ENCODE results near the gene TTC8.
"Not testable (repeated sequence)": the region's sequence is repeated elsewhere in the genome, so short reads cannot be mapped to it uniquely, and the experiment has no call there.

Gene TTC8

DNA sequence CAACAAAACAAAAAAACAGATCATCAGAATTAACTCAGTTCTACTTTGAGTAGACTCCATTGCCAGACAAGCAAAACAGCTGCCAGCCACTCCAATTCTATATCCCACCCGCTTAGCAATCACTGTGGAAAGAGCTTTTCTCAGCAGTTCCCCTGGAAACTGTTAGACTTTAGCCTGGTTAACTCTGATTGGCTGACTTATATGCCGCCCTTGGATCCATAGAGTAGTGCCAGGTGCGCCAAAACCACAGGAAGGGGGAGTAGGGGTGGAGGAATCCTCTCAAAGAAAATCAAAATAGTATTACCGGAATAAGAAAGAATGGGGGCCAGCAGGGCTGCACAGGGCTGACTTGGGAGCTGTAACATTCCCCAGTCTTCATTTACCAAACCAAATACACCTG is 26.3 kb upstream of the TTC8 start:
- DNase-seq (ENCODE audit: low read depth): no peak
- Histone ChIP-seq H3K27me3 (replicated peaks; ENCODE audit: control insufficient read depth, insufficient read depth, low read length) (no peaks in the 10 kb centered on the region), H3K9me3 (ENCODE audit: control insufficient read depth, low read length) (no peaks in the 10 kb centered on the region), H3K4me1 (ENCODE audit: control insufficient read depth, insufficient read depth, low read length) (no peaks in the 10 kb centered on the region), H3K4me3 (ENCODE audit: low read length) (no peak overlapping the region), H3K36me3 (ENCODE audit: control insufficient read depth, insufficient read depth, low read length, severe bottlenecking) (no peaks in the 10 kb centered on the region), H3K9ac (ENCODE audit: low read length) (no peak overlapping the region)

GRCh38 chr14:88799522-88799921 is 24.9 kb upstream of the TTC8 start:
- H3K9me3 ChIP-seq (ENCODE audit: control insufficient read depth, low read length): peaks cover 5% of the 10 kb centered on the region
- no peak overlapping the region for H3K4me3 ChIP-seq (ENCODE audit: low read length)
- no peak for DNase-seq (ENCODE audit: low read depth)
- no peaks in the 10 kb centered on the region for H3K27me3 ChIP-seq (replicated peaks; ENCODE audit: control insufficient read depth, insufficient read depth, low read length)
- no peaks in the 10 kb centered on the region for H3K4me1 ChIP-seq (ENCODE audit: control insufficient read depth, insufficient read depth, low read length)
- no peaks in the 10 kb centered on the region for H3K36me3 ChIP-seq (ENCODE audit: control insufficient read depth, insufficient read depth, low read length, severe bottlenecking)
- no peak overlapping the region for H3K9ac ChIP-seq (ENCODE audit: low read length)

- no peaks in the 10 kb centered on the region for H3K27me3 ChIP-seq (replicated peaks; ENCODE audit: control insufficient read depth, insufficient read depth, low read length)
- no peak overlapping the region for H3K4me3 ChIP-seq (ENCODE audit: low read length)
- H3K9me3 ChIP-seq (ENCODE audit: control insufficient read depth, low read length): peaks cover 9% of the 10 kb centered on the region
- H3K9ac ChIP-seq (ENCODE audit: low read length): no peak overlapping the region
- no peak for DNase-seq (ENCODE audit: low read depth)
- no peaks in the 10 kb centered on the region for H3K36me3 ChIP-seq (ENCODE audit: control insufficient read depth, insufficient read depth, low read length, severe bottlenecking)
- no peaks in the 10 kb centered on the region for H3K4me1 ChIP-seq (ENCODE audit: control insufficient read depth, insufficient read depth, low read length)
Measured at GRCh38 chr14:88802596-88802995, 21.9 kb upstream of the TTC8 start.

GRCh38 chr14:88804035-88804434 is 20.4 kb upstream of the TTC8 start:
- no peak for DNase-seq (ENCODE audit: low read depth)
- Histone ChIP-seq H3K4me1 (ENCODE audit: control insufficient read depth, insufficient read depth, low read length) (no peaks in the 10 kb centered on the region), H3K4me3 (ENCODE audit: low read length) (no peak overlapping the region), H3K9ac (ENCODE audit: low read length) (no peak overlapping the region), H3K36me3 (ENCODE audit: control insufficient read depth, insufficient read depth, low read length, severe bottlenecking) (no peaks in the 10 kb centered on the region), H3K27me3 (replicated peaks; ENCODE audit: control insufficient read depth, insufficient read depth, low read length) (no peaks in the 10 kb centered on the region), H3K9me3 (ENCODE audit: control insufficient read depth, low read length) (peaks cover 21% of the 10 kb centered on the region)

DNA sequence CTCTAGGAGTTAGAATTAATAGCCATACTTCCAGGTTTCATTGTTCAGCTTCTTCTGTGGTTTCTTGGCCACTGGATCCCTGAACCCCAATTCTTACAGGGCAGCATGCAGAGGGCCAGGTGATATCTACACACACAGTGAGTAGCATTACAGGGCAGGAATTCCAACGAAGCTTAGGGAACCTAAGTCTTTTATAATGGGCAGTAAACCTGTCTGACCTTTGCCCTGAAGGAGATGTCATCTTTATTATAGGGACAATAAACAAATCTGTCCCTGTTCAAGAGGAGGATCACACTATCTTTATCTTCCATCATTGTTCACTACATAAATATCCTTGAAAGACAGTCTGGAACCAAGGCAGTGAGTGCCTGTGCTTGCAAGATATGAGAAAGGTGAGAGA is 20.0 kb upstream of the TTC8 start:
- no peaks in the 10 kb centered on the region for H3K4me1 ChIP-seq (ENCODE audit: control insufficient read depth, insufficient read depth, low read length)
- peaks cover 26% of the 10 kb centered on the region for H3K9me3 ChIP-seq (ENCODE audit: control insufficient read depth, low read length)
- H3K9ac ChIP-seq (ENCODE audit: low read length): no peak overlapping the region
- DNase-seq (ENCODE audit: low read depth): no peak
- H3K36me3 ChIP-seq (ENCODE audit: control insufficient read depth, insufficient read depth, low read length, severe bottlenecking): no peaks in the 10 kb centered on the region
- H3K4me3 ChIP-seq (ENCODE audit: low read length): no peak overlapping the region
- no peaks in the 10 kb centered on the region for H3K27me3 ChIP-seq (replicated peaks; ENCODE audit: control insufficient read depth, insufficient read depth, low read length)

GRCh38 chr14:88808359-88808758 is 16.1 kb upstream of the TTC8 start:
- no peaks in the 10 kb centered on the region for H3K4me1 ChIP-seq (ENCODE audit: control insufficient read depth, insufficient read depth, low read length)

GRCh38 chr14:88815980-88816379 is 8.5 kb upstream of the TTC8 start:
- Histone ChIP-seq H3K4me1 (ENCODE audit: control insufficient read depth, insufficient read depth, low read length) (no peaks in the 10 kb centered on the region), H3K9me3 (ENCODE audit: control insufficient read depth, low read length) (no peaks in the 10 kb centered on the region), H3K36me3 (ENCODE audit: control insufficient read depth, insufficient read depth, low read length, severe bottlenecking) (no peaks in the 10 kb centered on the region), H3K4me3 (ENCODE audit: low read length) (no peak overlapping the region), H3K27me3 (replicated peaks; ENCODE audit: control insufficient read depth, insufficient read depth, low read length) (no peaks in the 10 kb centered on the region), H3K9ac (ENCODE audit: low read length) (no peak overlapping the region)
- no peak for DNase-seq (ENCODE audit: low read depth)

More at GRCh38 chr14:88808359-88808758, 16.1 kb upstream of the TTC8 start:
- H3K27me3 ChIP-seq (replicated peaks; ENCODE audit: control insufficient read depth, insufficient read depth, low read length): no peaks in the 10 kb centered on the region
- H3K9me3 ChIP-seq (ENCODE audit: control insufficient read depth, low read length): peaks cover 29% of the 10 kb centered on the region
- no peak for DNase-seq (ENCODE audit: low read depth)
- no peak overlapping the region for H3K9ac ChIP-seq (ENCODE audit: low read length)
- H3K4me3 ChIP-seq (ENCODE audit: low read length): no peak overlapping the region
- no peaks in the 10 kb centered on the region for H3K36me3 ChIP-seq (ENCODE audit: control insufficient read depth, insufficient read depth, low read length, severe bottlenecking)

GRCh38 chr14:88818018-88818417 is 6.4 kb upstream of the TTC8 start:
- Histone ChIP-seq H3K9ac (ENCODE audit: low read length) (no peak overlapping the region), H3K9me3 (ENCODE audit: control insufficient read depth, low read length) (no peaks in the 10 kb centered on the region), H3K4me3 (ENCODE audit: low read length) (no peak overlapping the region), H3K4me1 (ENCODE audit: control insufficient read depth, insufficient read depth, low read length) (no peaks in the 10 kb centered on the region), H3K27me3 (replicated peaks; ENCODE audit: control insufficient read depth, insufficient read depth, low read length) (no peaks in the 10 kb centered on the region), H3K36me3 (ENCODE audit: control insufficient read depth, insufficient read depth, low read length, severe bottlenecking) (no peaks in the 10 kb centered on the region)
- no peak for DNase-seq (ENCODE audit: low read depth)

DNA sequence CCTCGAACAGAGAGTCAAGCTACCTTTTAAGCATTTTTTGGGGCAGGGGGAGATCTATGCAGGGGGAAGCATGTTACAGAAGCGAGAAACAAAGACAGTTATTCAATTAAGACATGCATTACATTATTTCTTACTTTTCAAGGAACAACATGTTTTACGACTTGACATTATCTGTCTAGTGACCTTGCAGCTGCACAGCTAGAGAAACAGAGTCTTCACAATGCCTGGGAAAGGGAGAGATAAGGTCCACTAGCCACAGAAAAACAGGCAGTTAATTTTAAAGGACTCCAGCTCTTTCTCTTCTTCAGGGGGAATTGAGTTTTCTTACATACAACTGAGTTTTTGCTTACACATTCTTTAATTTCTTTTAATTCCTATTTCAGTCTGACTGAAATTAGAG is 4.8 kb upstream of the TTC8 start:
- not testable (repeated sequence) for DNase-seq (ENCODE audit: low read depth); H3K9me3 ChIP-seq (ENCODE audit: control insufficient read depth, low read length); H3K4me3 ChIP-seq (ENCODE audit: low read length)

GRCh38 chr14:88821378-88821777 is 3.1 kb upstream of the TTC8 start:
- H3K36me3 ChIP-seq (ENCODE audit: control insufficient read depth, insufficient read depth, low read length, severe bottlenecking): no peaks in the 10 kb centered on the region
- peaks cover 6% of the 10 kb centered on the region for H3K4me1 ChIP-seq (ENCODE audit: control insufficient read depth, insufficient read depth, low read length)

More for the DNA sequence above, 4.8 kb upstream of the TTC8 start:
- H3K36me3 ChIP-seq (ENCODE audit: control insufficient read depth, insufficient read depth, low read length, severe bottlenecking); H3K9ac ChIP-seq (ENCODE audit: low read length); H3K4me1 ChIP-seq (ENCODE audit: control insufficient read depth, insufficient read depth, low read length); H3K27me3 ChIP-seq (replicated peaks; ENCODE audit: control insufficient read depth, insufficient read depth, low read length): not testable (repeated sequence)

GRCh38 chr14:88821888-88822287 is 2.6 kb upstream of the TTC8 start:
- Histone ChIP-seq H3K9ac (ENCODE audit: low read length) (no peak overlapping the region), H3K27me3 (replicated peaks; ENCODE audit: control insufficient read depth, insufficient read depth, low read length) (no peaks in the 10 kb centered on the region), H3K36me3 (ENCODE audit: control insufficient read depth, insufficient read depth, low read length, severe bottlenecking) (no peaks in the 10 kb centered on the region), H3K9me3 (ENCODE audit: control insufficient read depth, low read length) (no peaks in the 10 kb centered on the region), H3K4me3 (ENCODE audit: low read length) (no peak overlapping the region), H3K4me1 (ENCODE audit: control insufficient read depth, insufficient read depth, low read length) (peaks cover 6% of the 10 kb centered on the region)
- DNase-seq (ENCODE audit: low read depth): no peak

More at GRCh38 chr14:88821378-88821777, 3.1 kb upstream of the TTC8 start:
- Histone ChIP-seq H3K9ac (ENCODE audit: low read length) (no peak overlapping the region), H3K9me3 (ENCODE audit: control insufficient read depth, low read length) (no peaks in the 10 kb centered on the region), H3K27me3 (replicated peaks; ENCODE audit: control insufficient read depth, insufficient read depth, low read length) (no peaks in the 10 kb centered on the region), H3K4me3 (ENCODE audit: low read length) (no peak overlapping the region)
- no peak for DNase-seq (ENCODE audit: low read depth)

GRCh38 chr14:88823968-88824313 is 510 bp upstream of the TTC8 start:
- H3K27me3 ChIP-seq (replicated peaks; ENCODE audit: control insufficient read depth, insufficient read depth, low read length): no peaks in the 10 kb centered on the region
- no peak for DNase-seq (ENCODE audit: low read depth)
- H3K36me3 ChIP-seq (ENCODE audit: control insufficient read depth, insufficient read depth, low read length, severe bottlenecking): no peaks in the 10 kb centered on the region
- H3K9me3 ChIP-seq (ENCODE audit: control insufficient read depth, low read length): no peaks in the 10 kb centered on the region
- H3K9ac ChIP-seq (ENCODE audit: low read length): peak overlapping the region; percentile 90
- H3K4me3 ChIP-seq (ENCODE audit: low read length): peak overlapping the region; percentile 87
- H3K4me1 ChIP-seq (ENCODE audit: control insufficient read depth, insufficient read depth, low read length): peaks cover 24% of the 10 kb centered on the region
